Endothelial cell of umbilical vein (primary cell): ENCODE results near the gene A1BG. TPM values are rescaled to one million over a fixed set of nuclear protein-coding genes. Genes with fewer than 3 reads are reported as not detected.
A peak's percentile ranks its signal among the peaks of the same experiment; 100 is the strongest.

Experiments used
- BruUV-seq: library from RNA; stranded (reverse); fragments of 400-500 nt; replicated peaks from 2 replicates; lab custom pipeline; 2021; lab: Mats Ljungman, UMichigan
- CTCF ChIA-PET: fragments of 300-600, 350-600 bp; sonication (Branson Sonifier 250); formaldehyde crosslinking; loops from one replicate; lab custom pipeline; 2021; ENCODE audit warnings: antibody characterized with exemption, inconsistent platforms; lab: Charles Lee
- POLR2A ChIA-PET: fragments of 300-600, 350-600 bp; sonication (Branson Sonifier 250); formaldehyde crosslinking; loops from one replicate; lab custom pipeline; 2021; ENCODE audit warnings: antibody characterized with exemption, inconsistent platforms; lab: Charles Lee
- DNase-seq: peaks from one replicate; pipeline ENCODE4 v3.0.0-alpha.2; 2011; ENCODE audit warnings: low read depth, low spot score
- FAIRE-seq: peaks from 2 replicates; lab custom pipeline; 2011; peaks lifted over from hg19 to GRCh38; lab: Jason Lieb, UNC
- H2AFZ ChIP-seq: 2 replicates; pipeline ENCODE4 v1.6.0; 2012; ENCODE audit warnings: low read depth, low read length, control low read depth, inconsistent platforms
- H3K27ac ChIP-seq: 2 replicates; pipeline ENCODE4 v1.5.1; 2011; ENCODE audit warnings: low read depth, mild to moderate bottlenecking, control low read depth, low read length, moderate library complexity; ENCODE audit not compliant: insufficient read depth
- H3K27me3 ChIP-seq, 2 experiments: 2 replicates each; pipeline versions ENCODE4 v1.6.0 to v1.6.1; 2011; ENCODE audit warnings: low read length in 2 of 2, mixed read lengths in 1 of 2; ENCODE audit not compliant: control insufficient read depth in 2 of 2, insufficient read depth in 2 of 2
- H3K36me3 ChIP-seq, 2 experiments: 2 replicates in 1 of 2; 3 replicates in 1 of 2; pipeline ENCODE4 v1.5.1; 2011; ENCODE audit warnings: low read length in 2 of 2, mild to moderate bottlenecking in 1 of 2, moderate library complexity in 1 of 2; ENCODE audit not compliant: control insufficient read depth in 2 of 2, insufficient read depth in 2 of 2; ENCODE audit errors: extremely low read depth in 1 of 2
- H3K4me1 ChIP-seq: 3 replicates; pipeline ENCODE4 v1.5.1; 2011; ENCODE audit warnings: mild to moderate bottlenecking, low read length; ENCODE audit not compliant: control insufficient read depth, insufficient read depth; ENCODE audit errors: extremely low read depth
- H3K4me2 ChIP-seq: 2 replicates; pipeline ENCODE4 v1.6.1; 2011; ENCODE audit warnings: low read length, control low read depth, mixed read lengths; ENCODE audit not compliant: insufficient read depth
- H3K4me3 ChIP-seq, 3 experiments: fragments of 200-600 bp in 1 of 3; sonication (generic), shearing (Covaris generic) in 1 of 3; replicated peaks in 1 of 3; 2 replicates each; pipeline ENCODE4 v1.5.1; 2011 to 2016; ENCODE audit warnings: control low read depth in 3 of 3, low read length in 3 of 3, mild to moderate bottlenecking in 2 of 3, inconsistent platforms in 1 of 3, low read depth in 1 of 3, moderate library complexity in 1 of 3; ENCODE audit not compliant: insufficient read depth in 1 of 3
- H3K79me2 ChIP-seq: 2 replicates; pipeline ENCODE4 v1.6.0; 2012; ENCODE audit warnings: low read length, inconsistent platforms; ENCODE audit not compliant: control insufficient read depth, insufficient read depth
- H3K9ac ChIP-seq: replicated peaks from 2 replicates; pipeline ENCODE3; 2011; ENCODE audit warnings: low read length, control low read depth; ENCODE audit not compliant: insufficient read depth; ENCODE audit errors: extremely low read depth
- H3K9me1 ChIP-seq: replicated peaks from 3 replicates; pipeline ENCODE4 v1.6.0; 2011; ENCODE audit warnings: mild to moderate bottlenecking, low read length; ENCODE audit not compliant: control insufficient read depth, insufficient read depth; ENCODE audit errors: extremely low read depth
- H3K9me3 ChIP-seq: replicated peaks from 2 replicates; pipeline ENCODE4 v1.5.1; 2012; ENCODE audit warnings: low read length, inconsistent platforms; ENCODE audit not compliant: control insufficient read depth, insufficient read depth
- H4K20me1 ChIP-seq: replicated peaks from 2 replicates; pipeline ENCODE3; 2011; ENCODE audit warnings: mild to moderate bottlenecking, low read length; ENCODE audit not compliant: control insufficient read depth, insufficient read depth; ENCODE audit errors: extremely low read depth
- EZH2 ChIP-seq: IDR thresholded peaks from 2 replicates; pipeline ENCODE4 v1.6.1; 2012; ENCODE audit warnings: borderline replicate concordance, low read depth, mild to moderate bottlenecking, moderate library complexity, low read length, inconsistent platforms; ENCODE audit not compliant: severe bottlenecking
- FOS ChIP-seq: IDR thresholded peaks from 2 replicates; pipeline ENCODE4 v1.6.1; 2011; ENCODE audit warnings: mild to moderate bottlenecking, low read length, moderate library complexity, borderline replicate concordance; ENCODE audit not compliant: insufficient read depth
- GATA2 ChIP-seq: IDR thresholded peaks from 2 replicates; pipeline ENCODE4 v1.7.0; 2011; ENCODE audit warnings: low read depth, mild to moderate bottlenecking, moderate library complexity, mixed read lengths, low read length; ENCODE audit not compliant: insufficient read length, insufficient read depth
- JUN ChIP-seq: IDR thresholded peaks from 2 replicates; pipeline ENCODE4 v1.6.1; 2011; ENCODE audit warnings: borderline replicate concordance, low read depth; ENCODE audit not compliant: insufficient read length, insufficient read depth
- MAX ChIP-seq: IDR thresholded peaks from 2 replicates; pipeline ENCODE4 v1.6.1; 2011; ENCODE audit not compliant: insufficient read depth, insufficient read length
- MYC ChIP-seq: IDR thresholded peaks from one replicate; pipeline ENCODE4 v1.6.1; 2011; ENCODE audit warnings: mild to moderate bottlenecking, low read depth, low read length
- POLR2A ChIP-seq: IDR thresholded peaks from 2 replicates; pipeline ENCODE4 v1.6.1; 2012; ENCODE audit warnings: low read depth, mild to moderate bottlenecking, control low read depth, low read length
- dilution Hi-C: fragments of 300-500 bp; cut with MboI; formaldehyde crosslinking; loops from one replicate; pipeline ENCODE4 v1.15.0; 2019; ENCODE audit warnings: low sequenced_read_pairs; ENCODE audit not compliant: extremely low pct_ligation_motif_present
- intact Hi-C: fragments of 100-400 bp; cut with micrococcal nuclease; formaldehyde crosslinking; loops from one replicate; pipeline ENCODE4 v1.10.0; 2022
- polyA plus RNA-seq, 4 experiments: library from polyadenylated mRNA; depleted of rRNA in 3 of 4; stranded (reverse) in 3 of 4; unstranded in 1 of 4; fragments of >200 nt; gene quantifications; 2 replicates each; pipeline versions ENCODE4 v1.2.1 to v1.2.3, GENCODE V29; 2011 to 2012; ENCODE audit warnings: missing spikeins in 1 of 4
- total RNA-seq: library from RNA; stranded (reverse); gene quantifications from 2 replicates; pipeline ENCODE4 v1.2.3, GENCODE V29; 2021

A1BG gene
- total and polyA plus RNA-seq, 2 donors (not counting 3 experiments of a cell fraction or from before 2014, with no cell fraction given): 2.3 to 3.7 TPM

GRCh38 chr19:58305932-58306323 lies 47.4 kb downstream of the A1BG start:
- POLR2A ChIA-PET: no interaction called here
- dilution Hi-C loops: no loop called here
- H3K9me3 ChIP-seq: no peaks in the 10 kb centered on the region
- no peak overlapping the region for H2AFZ ChIP-seq
- intact Hi-C loops: loop anchor here (1.0 to 2.0 kb wide), 5 partner anchors 20 to 78 kb away; partner anchors contain the start of genes ZNF497, ZNF544, ZNF837 and ZSCAN22
- H3K27me3 ChIP-seq: no peaks in the 10 kb centered on the region
- peak overlapping the region; percentile 44 to 72 (median 49) for H3K4me3 ChIP-seq
- peak overlapping the region; percentile 59 for H3K4me2 ChIP-seq
- no peak for TF ChIP-seq JUN
- no peak for TF ChIP-seq MAX
- no peak for TF ChIP-seq EZH2
- no peak for TF ChIP-seq MYC
- TF ChIP-seq POLR2A: no peak
- no peak for TF ChIP-seq FOS
- no peak for TF ChIP-seq GATA2
- H3K9me1 ChIP-seq: no peaks in the 10 kb centered on the region
- H3K27ac ChIP-seq: peak overlapping the region; percentile 95
- H3K36me3 ChIP-seq: peaks cover 0 to 4% of the 10 kb centered on the region in 2 experiments
- BruUV-seq: no TSS peak
- H3K4me1 ChIP-seq: peaks cover 9% of the 10 kb centered on the region
- peaks cover 7% of the 10 kb centered on the region for H3K79me2 ChIP-seq
- CTCF ChIA-PET: interaction anchor here (1.5 to 2.4 kb wide), 2 partner anchors 9 to 78 kb away, joined by 4 to 9 read pairs; partner anchors contain the start of gene ZNF544
- peak overlapping the region; percentile 95 for H3K9ac ChIP-seq
- no peaks in the 10 kb centered on the region for H4K20me1 ChIP-seq
- DNase-seq: no peak
- FAIRE-seq: no peak
